HEK293 (cell line): ENCODE data around the gene PROKR2.

ENCODE experiments used
- CTCF ChIA-PET: fragments of 350-600 bp; formaldehyde crosslinking; extraction: SDS; loops from one replicate; lab custom pipeline; 2021; ENCODE audit warnings: antibody characterized with exemption; lab: Yijun Ruan, JAX
- POLR2A ChIA-PET: fragments of 300-600 bp; formaldehyde crosslinking; extraction: SDS; loops from one replicate; lab custom pipeline; 2020; ENCODE audit warnings: antibody characterized with exemption, inconsistent platforms; lab: Yijun Ruan, JAX
- H3K27ac ChIP-seq: fragments of 200-500 bp; sonication (Bioruptor generic); 2 replicates; pipeline ENCODE4 v1.5.1; 2014; ENCODE audit warnings: low read depth, low read length, control low read depth, inconsistent platforms; ENCODE audit errors: extremely low read depth
- H3K36me3 ChIP-seq, 2 experiments: fragments of 200-500 bp in 1 of 2; sonication (Bioruptor generic) in 1 of 2; 1 replicate in 1 of 2; 2 replicates in 1 of 2; pipeline ENCODE4 v1.5.1; 2014 to 2017; ENCODE audit warnings: inconsistent platforms in 2 of 2, low read length in 2 of 2; ENCODE audit not compliant: control insufficient read depth in 2 of 2, insufficient read depth in 1 of 2
- H3K4me1 ChIP-seq: fragments of 200-500 bp; sonication (Bioruptor generic); 2 replicates; pipeline ENCODE4 v1.5.1; 2014; ENCODE audit warnings: mild to moderate bottlenecking, low read length, inconsistent platforms; ENCODE audit not compliant: control insufficient read depth, insufficient read depth
- H3K4me3 ChIP-seq: 2 replicates; pipeline ENCODE4 v1.5.1; 2011; ENCODE audit warnings: low read depth, mild to moderate bottlenecking, control low read depth, low read length, moderate library complexity
- H3K9me3 ChIP-seq: fragments of 200-500 bp; sonication (Bioruptor generic); 2 replicates; pipeline ENCODE4 v1.5.1; 2014; ENCODE audit warnings: low read depth, low read length, inconsistent platforms; ENCODE audit not compliant: control insufficient read depth, insufficient read depth
- KLF16 ChIP-seq: fragments of 450-650 bp; formaldehyde crosslinking; IDR thresholded peaks from 2 replicates; pipeline ENCODE4 v1.5.1; 2017; ENCODE audit warnings: missing biosample characterization, missing genetic modification characterization
- TCF7L2 ChIP-seq: IDR thresholded peaks from 2 replicates; pipeline ENCODE4 v1.6.1; 2011; ENCODE audit warnings: low read depth, mild to moderate bottlenecking, inconsistent platforms, low read length, moderate library complexity, borderline replicate concordance
- ZNF184 ChIP-seq: fragments of 450-650 bp; IDR thresholded peaks from 2 replicates; pipeline ENCODE4 v1.5.1; 2018; ENCODE audit warnings: missing biosample characterization, mild to moderate bottlenecking, missing genetic modification characterization
- ZNF223 ChIP-seq: fragments of 450-650 bp; formaldehyde crosslinking; IDR thresholded peaks from 2 replicates; pipeline ENCODE4 v1.5.1; 2016; ENCODE audit warnings: missing biosample characterization, missing genetic modification characterization
- ZNF248 ChIP-seq: fragments of 450-650 bp; formaldehyde crosslinking; IDR thresholded peaks from 2 replicates; pipeline ENCODE4 v1.5.1; 2017; ENCODE audit warnings: missing biosample characterization, missing genetic modification characterization
- ZNF335 ChIP-seq: fragments of 450-650 bp; formaldehyde crosslinking; conservative IDR thresholded peaks from 2 replicates; pipeline ENCODE4 v1.5.1; 2016; ENCODE audit warnings: missing biosample characterization, missing genetic modification characterization
- ZNF544 ChIP-seq: fragments of 450-650 bp; formaldehyde crosslinking; IDR thresholded peaks from 2 replicates; pipeline ENCODE4 v1.5.0; 2017; ENCODE audit warnings: missing biosample characterization, missing genetic modification characterization
- ZNF555 ChIP-seq: fragments of 450-650 bp; formaldehyde crosslinking; conservative IDR thresholded peaks from 2 replicates; pipeline ENCODE4 v1.5.1; 2017; ENCODE audit warnings: missing biosample characterization, mild to moderate bottlenecking, missing genetic modification characterization, inconsistent platforms
- ZNF561 ChIP-seq: fragments of 450-650 bp; IDR thresholded peaks from 2 replicates; pipeline ENCODE4 v1.5.1; 2018; ENCODE audit warnings: missing biosample characterization, missing genetic modification characterization, borderline replicate concordance
- ZNF677 ChIP-seq: fragments of 450-650 bp; IDR thresholded peaks from 2 replicates; pipeline ENCODE4 v1.5.0; 2018; ENCODE audit warnings: missing biosample characterization, mild to moderate bottlenecking, missing genetic modification characterization, moderate library complexity
- ZNF785 ChIP-seq: fragments of 450-650 bp; formaldehyde crosslinking; IDR thresholded peaks from 2 replicates; pipeline ENCODE4 v1.5.1; 2016; ENCODE audit warnings: missing biosample characterization, missing genetic modification characterization
- ZNF837 ChIP-seq: fragments of 450-650 bp; formaldehyde crosslinking; IDR thresholded peaks from 2 replicates; pipeline ENCODE4 v1.5.1; 2016; ENCODE audit warnings: missing biosample characterization, missing genetic modification characterization
- ZNF843 ChIP-seq: fragments of 450-650 bp; formaldehyde crosslinking; IDR thresholded peaks from 2 replicates; pipeline ENCODE4 v1.5.1; 2016; ENCODE audit warnings: missing biosample characterization, missing genetic modification characterization
- TF ChIP-seq, protein P1 (sequence below): fragments of 450-650 bp; formaldehyde crosslinking; IDR thresholded peaks from 2 replicates; pipeline ENCODE4 v1.5.1; 2016; ENCODE audit warnings: missing biosample characterization, missing genetic modification characterization, borderline replicate concordance
- TF ChIP-seq, protein P2 (sequence below): fragments of 450-650 bp; formaldehyde crosslinking; IDR thresholded peaks from 2 replicates; pipeline ENCODE4 v1.5.1; 2016; ENCODE audit warnings: missing biosample characterization, missing genetic modification characterization, borderline replicate concordance
- TF ChIP-seq, protein P3 (sequence below): sonication (generic); formaldehyde crosslinking; IDR thresholded peaks from 2 replicates; pipeline ENCODE4 v1.8.1; 2022; ENCODE audit warnings: mild to moderate bottlenecking, moderate library complexity, missing genetic modification reagents
- TF ChIP-seq, protein P4 (sequence below): fragments of 450-650 bp; formaldehyde crosslinking; IDR thresholded peaks from 2 replicates; pipeline ENCODE4 v1.5.1; 2016; ENCODE audit warnings: missing biosample characterization, missing genetic modification characterization
- TF ChIP-seq, protein P5 (sequence below): fragments of 450-650 bp; formaldehyde crosslinking; IDR thresholded peaks from 2 replicates; pipeline ENCODE4; 2016; ENCODE audit warnings: missing biosample characterization, missing genetic modification characterization

Gene PROKR2

DNA sequence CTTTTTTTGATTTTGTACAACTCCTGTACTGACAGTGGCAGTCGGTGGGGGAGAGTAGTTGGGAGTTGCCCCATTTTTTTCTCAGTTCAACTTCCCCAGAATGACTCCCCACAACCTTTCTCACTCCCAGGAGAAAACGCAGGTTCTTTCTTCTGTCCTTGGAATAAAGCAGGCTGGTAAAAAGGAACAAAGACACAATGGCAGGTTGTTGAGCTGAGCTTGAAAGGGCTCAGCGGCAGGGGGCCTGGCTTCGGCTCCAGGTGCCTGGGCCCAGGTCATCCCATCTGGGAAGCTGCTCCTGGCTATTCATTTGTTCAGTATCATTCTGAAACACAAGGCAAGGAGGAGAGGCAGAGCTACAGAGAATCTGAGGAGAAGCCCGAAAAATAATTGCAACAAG lies 46.2 kb downstream of the PROKR2 start (continued):
- TF ChIP-seq, protein P1, sequence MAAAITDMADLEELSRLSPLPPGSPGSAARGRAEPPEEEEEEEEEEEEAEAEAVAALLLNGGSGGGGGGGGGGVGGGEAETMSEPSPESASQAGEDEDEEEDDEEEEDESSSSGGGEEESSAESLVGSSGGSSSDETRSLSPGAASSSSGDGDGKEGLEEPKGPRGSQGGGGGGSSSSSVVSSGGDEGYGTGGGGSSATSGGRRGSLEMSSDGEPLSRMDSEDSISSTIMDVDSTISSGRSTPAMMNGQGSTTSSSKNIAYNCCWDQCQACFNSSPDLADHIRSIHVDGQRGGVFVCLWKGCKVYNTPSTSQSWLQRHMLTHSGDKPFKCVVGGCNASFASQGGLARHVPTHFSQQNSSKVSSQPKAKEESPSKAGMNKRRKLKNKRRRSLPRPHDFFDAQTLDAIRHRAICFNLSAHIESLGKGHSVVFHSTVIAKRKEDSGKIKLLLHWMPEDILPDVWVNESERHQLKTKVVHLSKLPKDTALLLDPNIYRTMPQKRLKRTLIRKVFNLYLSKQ (tag by site-specific recombination), result no peak
- TF ChIP-seq, protein P2, sequence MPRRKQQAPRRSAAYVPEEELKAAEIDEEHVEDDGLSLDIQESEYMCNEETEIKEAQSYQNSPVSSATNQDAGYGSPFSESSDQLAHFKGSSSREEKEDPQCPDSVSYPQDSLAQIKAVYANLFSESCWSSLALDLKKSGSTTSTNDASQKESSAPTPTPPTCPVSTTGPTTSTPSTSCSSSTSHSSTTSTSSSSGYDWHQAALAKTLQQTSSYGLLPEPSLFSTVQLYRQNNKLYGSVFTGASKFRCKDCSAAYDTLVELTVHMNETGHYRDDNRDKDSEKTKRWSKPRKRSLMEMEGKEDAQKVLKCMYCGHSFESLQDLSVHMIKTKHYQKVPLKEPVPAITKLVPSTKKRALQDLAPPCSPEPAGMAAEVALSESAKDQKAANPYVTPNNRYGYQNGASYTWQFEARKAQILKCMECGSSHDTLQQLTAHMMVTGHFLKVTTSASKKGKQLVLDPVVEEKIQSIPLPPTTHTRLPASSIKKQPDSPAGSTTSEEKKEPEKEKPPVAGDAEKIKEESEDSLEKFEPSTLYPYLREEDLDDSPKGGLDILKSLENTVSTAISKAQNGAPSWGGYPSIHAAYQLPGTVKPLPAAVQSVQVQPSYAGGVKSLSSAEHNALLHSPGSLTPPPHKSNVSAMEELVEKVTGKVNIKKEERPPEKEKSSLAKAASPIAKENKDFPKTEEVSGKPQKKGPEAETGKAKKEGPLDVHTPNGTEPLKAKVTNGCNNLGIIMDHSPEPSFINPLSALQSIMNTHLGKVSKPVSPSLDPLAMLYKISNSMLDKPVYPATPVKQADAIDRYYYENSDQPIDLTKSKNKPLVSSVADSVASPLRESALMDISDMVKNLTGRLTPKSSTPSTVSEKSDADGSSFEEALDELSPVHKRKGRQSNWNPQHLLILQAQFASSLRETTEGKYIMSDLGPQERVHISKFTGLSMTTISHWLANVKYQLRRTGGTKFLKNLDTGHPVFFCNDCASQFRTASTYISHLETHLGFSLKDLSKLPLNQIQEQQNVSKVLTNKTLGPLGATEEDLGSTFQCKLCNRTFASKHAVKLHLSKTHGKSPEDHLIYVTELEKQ (tag by site-specific recombination), result no peak
- no peak for TF ChIP-seq ZNF561 (tag by site-specific recombination)
- TF ChIP-seq ZNF785 (tag by site-specific recombination), result no peak
- TF ChIP-seq ZNF223 (tag by site-specific recombination), result no peak

DNA sequence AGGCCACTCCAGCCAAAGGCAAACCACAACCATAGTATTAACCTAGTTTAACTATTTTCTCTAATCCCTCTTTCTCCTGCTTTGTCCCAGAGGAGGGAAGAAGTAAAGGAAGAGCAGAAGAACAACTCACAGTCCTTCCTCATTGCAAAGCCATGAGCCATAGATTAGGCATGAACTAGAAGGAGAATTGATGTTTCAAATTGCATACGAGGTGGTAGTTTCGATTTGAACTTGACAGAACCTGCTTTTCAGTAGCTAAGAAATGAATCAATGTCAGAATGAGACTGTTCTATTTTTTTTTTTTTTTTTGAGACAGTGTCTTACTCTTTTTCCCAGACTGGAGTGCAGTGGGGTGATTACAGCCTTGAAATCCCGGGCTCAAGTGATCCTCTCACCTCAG lies 48.3 kb downstream of the PROKR2 start:
- H3K9me3 ChIP-seq, result no peaks in the 10 kb centered on the region
- ChIA-PET CTCF (no interaction called here), POLR2A (no interaction called here)
- H3K4me1 ChIP-seq, result no peaks in the 10 kb centered on the region
- no peak overlapping the region for H3K27ac ChIP-seq
- H3K4me3 ChIP-seq, result no peak overlapping the region
- no peaks in the 10 kb centered on the region for H3K36me3 ChIP-seq
- no peak for TF ChIP-seq ZNF555 (tag by site-specific recombination)
- TF ChIP-seq, protein P3, sequence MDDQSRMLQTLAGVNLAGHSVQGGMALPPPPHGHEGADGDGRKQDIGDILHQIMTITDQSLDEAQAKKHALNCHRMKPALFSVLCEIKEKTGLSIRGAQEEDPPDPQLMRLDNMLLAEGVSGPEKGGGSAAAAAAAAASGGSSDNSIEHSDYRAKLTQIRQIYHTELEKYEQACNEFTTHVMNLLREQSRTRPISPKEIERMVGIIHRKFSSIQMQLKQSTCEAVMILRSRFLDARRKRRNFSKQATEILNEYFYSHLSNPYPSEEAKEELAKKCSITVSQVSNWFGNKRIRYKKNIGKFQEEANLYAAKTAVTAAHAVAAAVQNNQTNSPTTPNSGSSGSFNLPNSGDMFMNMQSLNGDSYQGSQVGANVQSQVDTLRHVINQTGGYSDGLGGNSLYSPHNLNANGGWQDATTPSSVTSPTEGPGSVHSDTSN, result no peak
- TF ChIP-seq TCF7L2, result no peak

DNA sequence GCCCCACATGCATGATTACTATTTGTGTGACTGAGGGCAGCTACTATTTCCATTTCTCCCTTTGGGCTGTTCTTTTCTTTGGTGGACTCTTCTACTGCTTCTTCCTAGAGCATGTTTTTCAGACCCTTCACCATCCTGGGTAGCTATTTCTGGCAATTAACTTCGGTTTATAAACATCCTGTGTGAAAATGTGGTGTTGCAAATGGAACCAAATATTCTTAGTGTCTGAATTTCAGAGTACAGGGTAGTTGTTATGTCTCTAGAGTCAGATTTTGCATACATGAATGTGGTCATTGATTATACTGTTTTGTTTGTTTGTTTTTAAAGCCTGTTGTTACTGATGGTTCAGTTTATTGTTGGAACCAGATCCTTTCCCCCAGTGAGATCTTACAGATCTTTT lies 49.7 kb downstream of the PROKR2 start:
- CTCF ChIA-PET, result no interaction called here
- Histone ChIP-seq H3K36me3 (no peaks in the 10 kb centered on the region), H3K27ac (no peak overlapping the region), H3K9me3 (no peaks in the 10 kb centered on the region), H3K4me1 (no peaks in the 10 kb centered on the region), H3K4me3 (no peak overlapping the region)
- POLR2A ChIA-PET, result no interaction called here
- TF ChIP-seq KLF16 (tag by site-specific recombination), result no peak
- TF ChIP-seq ZNF544 (tag by site-specific recombination), result no peak
- no peak for TF ChIP-seq ZNF184
- no peak for TF ChIP-seq ZNF843 (tag by site-specific recombination)
- TF ChIP-seq, protein P4, sequence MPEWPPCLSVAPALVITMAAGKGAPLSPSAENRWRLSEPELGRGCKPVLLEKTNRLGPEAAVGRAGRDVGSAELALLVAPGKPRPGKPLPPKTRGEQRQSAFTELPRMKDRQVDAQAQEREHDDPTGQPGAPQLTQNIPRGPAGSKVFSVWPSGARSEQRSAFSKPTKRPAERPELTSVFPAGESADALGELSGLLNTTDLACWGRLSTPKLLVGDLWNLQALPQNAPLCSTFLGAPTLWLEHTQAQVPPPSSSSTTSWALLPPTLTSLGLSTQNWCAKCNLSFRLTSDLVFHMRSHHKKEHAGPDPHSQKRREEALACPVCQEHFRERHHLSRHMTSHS (tag by site-specific recombination), result no peak
- TF ChIP-seq ZNF677 (tag by site-specific recombination), result no peak
- TF ChIP-seq, protein P5, sequence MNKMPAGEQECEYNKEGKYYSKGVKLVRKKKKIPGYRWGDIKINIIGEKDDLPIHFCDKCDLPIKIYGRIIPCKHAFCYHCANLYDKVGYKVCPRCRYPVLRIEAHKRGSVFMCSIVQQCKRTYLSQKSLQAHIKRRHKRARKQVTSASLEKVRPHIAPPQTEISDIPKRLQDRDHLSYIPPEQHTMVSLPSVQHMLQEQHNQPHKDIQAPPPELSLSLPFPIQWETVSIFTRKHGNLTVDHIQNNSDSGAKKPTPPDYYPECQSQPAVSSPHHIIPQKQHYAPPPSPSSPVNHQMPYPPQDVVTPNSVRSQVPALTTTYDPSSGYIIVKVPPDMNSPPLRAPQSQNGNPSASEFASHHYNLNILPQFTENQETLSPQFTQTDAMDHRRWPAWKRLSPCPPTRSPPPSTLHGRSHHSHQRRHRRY (tag by site-specific recombination), result no peak
- no peak for TF ChIP-seq ZNF837 (tag by site-specific recombination)
- TF ChIP-seq ZNF248 (tag by site-specific recombination), result no peak
- no peak for TF ChIP-seq ZNF335
